Measurements from ENCODE around the gene KRTAP3-3.

GRCh38 chr17:40950176-40950575, 43.8 kb downstream of the KRTAP3-3 start:
- TF ChIP-seq GLIS3 (CRISPR knock-in tag; IDR thresholded peaks at IDR 0.05) (no peak), ARNTL (CRISPR knock-in tag; IDR thresholded peaks at IDR 0.05; ENCODE audit: borderline replicate concordance, low read depth) (no peak), ZNF565 (CRISPR knock-in tag; conservative IDR thresholded peaks at IDR 0.05; ENCODE audit: low read depth) (no peak), ZC3H10 (CRISPR knock-in tag; IDR thresholded peaks at IDR 0.05) (no peak), TCF4 (CRISPR knock-in tag; IDR thresholded peaks at IDR 0.05; ENCODE audit: borderline replicate concordance) (no peak)
- TF ChIP-seq, protein P1, sequence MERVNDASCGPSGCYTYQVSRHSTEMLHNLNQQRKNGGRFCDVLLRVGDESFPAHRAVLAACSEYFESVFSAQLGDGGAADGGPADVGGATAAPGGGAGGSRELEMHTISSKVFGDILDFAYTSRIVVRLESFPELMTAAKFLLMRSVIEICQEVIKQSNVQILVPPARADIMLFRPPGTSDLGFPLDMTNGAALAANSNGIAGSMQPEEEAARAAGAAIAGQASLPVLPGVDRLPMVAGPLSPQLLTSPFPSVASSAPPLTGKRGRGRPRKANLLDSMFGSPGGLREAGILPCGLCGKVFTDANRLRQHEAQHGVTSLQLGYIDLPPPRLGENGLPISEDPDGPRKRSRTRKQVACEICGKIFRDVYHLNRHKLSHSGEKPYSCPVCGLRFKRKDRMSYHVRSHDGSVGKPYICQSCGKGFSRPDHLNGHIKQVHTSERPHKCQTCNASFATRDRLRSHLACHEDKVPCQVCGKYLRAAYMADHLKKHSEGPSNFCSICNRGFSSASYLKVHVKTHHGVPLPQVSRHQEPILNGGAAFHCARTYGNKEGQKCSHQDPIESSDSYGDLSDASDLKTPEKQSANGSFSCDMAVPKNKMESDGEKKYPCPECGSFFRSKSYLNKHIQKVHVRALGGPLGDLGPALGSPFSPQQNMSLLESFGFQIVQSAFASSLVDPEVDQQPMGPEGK (CRISPR knock-in tag; IDR thresholded peaks at IDR 0.05; ENCODE audit: borderline replicate concordance) = no peak
